Progenitor cell of endocrine pancreas (in vitro differentiated cells): ENCODE data around the gene KCNA2. TPM values are rescaled to one million over a fixed set of nuclear protein-coding genes. Genes with fewer than 3 reads are reported as not detected.

Experiments used
- DNase-seq: peaks from one replicate; pipeline ENCODE4 v3.0.0; 2021; ENCODE audit warnings: low spot score; ENCODE audit not compliant: unreplicated experiment
- H3K27ac Mint-ChIP-seq: 2 replicates; pipeline ENCODE4 v1.8.0; 2021; ENCODE audit warnings: mild to moderate bottlenecking, moderate library complexity, mixed read lengths
- H3K27me3 Mint-ChIP-seq: 2 replicates; pipeline ENCODE4 v1.8.0; 2021; ENCODE audit warnings: mixed read lengths
- H3K36me3 Mint-ChIP-seq: 2 replicates; pipeline ENCODE4 v1.8.0; 2022; ENCODE audit warnings: mixed read lengths; ENCODE audit not compliant: insufficient read depth
- H3K4me1 Mint-ChIP-seq: 2 replicates; pipeline ENCODE4 v1.8.0; 2021; ENCODE audit warnings: low read depth, mixed read lengths
- H3K4me3 Mint-ChIP-seq: 2 replicates; pipeline ENCODE4 v1.8.0; 2021; ENCODE audit warnings: low read depth, mild to moderate bottlenecking, moderate library complexity, mixed read lengths
- H3K9me3 Mint-ChIP-seq: 2 replicates; pipeline ENCODE4 v1.8.0; 2021; ENCODE audit warnings: low read depth, mixed read lengths
- CTCF ChIP-seq: fragments of 200-600 bp; sonication (generic); IDR thresholded peaks from one replicate; pipeline ENCODE4 v1.5.0; 2021; ENCODE audit warnings: antibody characterized with exemption, mild to moderate bottlenecking; ENCODE audit not compliant: unreplicated experiment
- long read RNA-seq: library from polyadenylated mRNA; unstranded; transcript quantifications from one replicate; pipeline ENCODE4 v2.0.0, GENCODE V29; 2020
- total RNA-seq: library from RNA; stranded (reverse); gene quantifications from 2 replicates; pipeline ENCODE4 v1.2.1, GENCODE V29; 2021

KCNA2 gene
- 0.05 TPM in 1 of 2 replicates, not detected in the other for total RNA-seq
- long read RNA-seq = 0 reads

- H3K27me3 Mint-ChIP-seq = peaks cover 86% of the 10 kb centered on the region
- TF ChIP-seq CTCF = no peak
- H3K27ac Mint-ChIP-seq = no peak within 1 kb of the TSS
- no peaks in the 10 kb centered on the region for H3K36me3 Mint-ChIP-seq
- no peaks in the 10 kb centered on the region for H3K9me3 Mint-ChIP-seq
- H3K4me3 Mint-ChIP-seq = peak within 1 kb of the TSS; percentile 65
- peak; percentile 48 for DNase-seq
- peaks cover 5% of the 10 kb centered on the region for H3K4me1 Mint-ChIP-seq
These were observed at the start of gene KCNA2 for GRCh38 chr1:110605901-110606656. Gene KCNA2 (minus strand): TSS chr1:110606358. CDS start chr1:110604782, 1,576 bp downstream.

GRCh38 chr1:110650609-110651008 lies 44.5 kb upstream of the KCNA2 start:
- Mint-ChIP-seq H3K27me3 (peaks cover 12% of the 10 kb centered on the region), H3K27ac (no peak overlapping the region), H3K4me1 (no peaks in the 10 kb centered on the region), H3K36me3 (no peaks in the 10 kb centered on the region), H3K9me3 (no peaks in the 10 kb centered on the region), H3K4me3 (no peak overlapping the region)
- no peak for TF ChIP-seq CTCF
- DNase-seq = no peak

GRCh38 chr1:110648417-110648816 lies 42.3 kb upstream of the KCNA2 start:
- H3K4me3 Mint-ChIP-seq = no peak overlapping the region
- no peaks in the 10 kb centered on the region for H3K4me1 Mint-ChIP-seq
- peaks cover 15% of the 10 kb centered on the region for H3K27me3 Mint-ChIP-seq
- H3K27ac Mint-ChIP-seq = no peak overlapping the region
- DNase-seq = no peak
- no peaks in the 10 kb centered on the region for H3K9me3 Mint-ChIP-seq
- no peak for TF ChIP-seq CTCF
- no peaks in the 10 kb centered on the region for H3K36me3 Mint-ChIP-seq

- Mint-ChIP-seq H3K4me3 (no peak overlapping the region), H3K36me3 (no peaks in the 10 kb centered on the region), H3K27me3 (peaks cover 16% of the 10 kb centered on the region), H3K4me1 (no peaks in the 10 kb centered on the region), H3K9me3 (no peaks in the 10 kb centered on the region), H3K27ac (no peak overlapping the region)
- DNase-seq = no peak
- no peak for TF ChIP-seq CTCF
These were observed 41.2 kb upstream of the KCNA2 start for GRCh38 chr1:110647254-110647891.

GRCh38 chr1:110645821-110646735 lies 39.9 kb upstream of the KCNA2 start:
- no peak for DNase-seq
- Mint-ChIP-seq H3K36me3 (no peaks in the 10 kb centered on the region), H3K4me1 (no peaks in the 10 kb centered on the region), H3K9me3 (no peaks in the 10 kb centered on the region), H3K27ac (no peak overlapping the region), H3K27me3 (peaks cover 15% of the 10 kb centered on the region), H3K4me3 (no peak overlapping the region)
- no peak for TF ChIP-seq CTCF
